SK-N-SH treated with all-trans-retinoic acid at 6 μM for 48 hours (cell line): ENCODE measurements around the gene TXNDC11.

Source experiments
- ATAC-seq: fragments of 200-7000 bp; cut with Tn5 transposase; 3 replicates; pipeline ENCODE4 v1.9.1; 2020; ENCODE audit warnings: mild to moderate bottlenecking, moderate library complexity
- BACH2 ChIP-seq: fragments of 250-450 bp; sonication (Bioruptor Pico); IDR thresholded peaks from 2 replicates; pipeline ENCODE4 v1.9.0; 2021; ENCODE audit warnings: mild to moderate bottlenecking, borderline replicate concordance
- CREB5 ChIP-seq: fragments of 250-450 bp; sonication (Bioruptor Pico); IDR thresholded peaks from 2 replicates; pipeline ENCODE4 v1.5.1; 2020; ENCODE audit warnings: low read depth, mild to moderate bottlenecking, moderate library complexity
- CSDC2 ChIP-seq: fragments of 250-450 bp; sonication (Bioruptor Pico); IDR thresholded peaks from 2 replicates; pipeline ENCODE4 v1.5.0; 2020; ENCODE audit warnings: mild to moderate bottlenecking, moderate library complexity
- CSRNP3 ChIP-seq: fragments of 250-450 bp; sonication (Bioruptor Pico); IDR thresholded peaks from 2 replicates; pipeline ENCODE4 v1.5.1; 2021; ENCODE audit warnings: mild to moderate bottlenecking, moderate library complexity
- ISL1 ChIP-seq: fragments of 250-450 bp; sonication (Bioruptor Pico); IDR thresholded peaks from 2 replicates; pipeline ENCODE4 v2.1.2; 2022; ENCODE audit warnings: mild to moderate bottlenecking, moderate library complexity
- OSR1 ChIP-seq: fragments of 250-450 bp; sonication (Bioruptor Pico); IDR thresholded peaks from 2 replicates; pipeline ENCODE4 v1.8.0; 2022; ENCODE audit warnings: moderate library complexity, mild to moderate bottlenecking, inconsistent platforms
- PATZ1 ChIP-seq: fragments of 250-450 bp; sonication (Bioruptor Pico); IDR thresholded peaks from 2 replicates; pipeline ENCODE4 v1.8.0; 2020; ENCODE audit warnings: mild to moderate bottlenecking, moderate library complexity, borderline replicate concordance
- POU6F1 ChIP-seq: fragments of 250-450 bp; sonication (Bioruptor Pico); IDR thresholded peaks from 2 replicates; pipeline ENCODE4 v1.8.0; 2021; ENCODE audit warnings: low read depth, mild to moderate bottlenecking, moderate library complexity, borderline replicate concordance
- PPARA ChIP-seq: fragments of 250-450 bp; sonication (Bioruptor Pico); IDR thresholded peaks from 2 replicates; pipeline ENCODE4 v1.5.0; 2020; ENCODE audit warnings: mild to moderate bottlenecking, borderline replicate concordance
- RARB ChIP-seq: fragments of 250-450 bp; sonication (Bioruptor Pico); IDR thresholded peaks from 2 replicates; pipeline ENCODE4 v1.8.0; 2021; ENCODE audit warnings: mild to moderate bottlenecking, moderate library complexity
- TOX ChIP-seq: fragments of 250-450 bp; sonication (Bioruptor Pico); IDR thresholded peaks from 2 replicates; pipeline ENCODE4 v1.8.0; 2021; ENCODE audit warnings: mild to moderate bottlenecking, moderate library complexity, borderline replicate concordance
- TSHZ2 ChIP-seq: fragments of 250-450 bp; sonication (Bioruptor Pico); IDR thresholded peaks from 2 replicates; pipeline ENCODE4 v1.5.0; 2020; ENCODE audit warnings: mild to moderate bottlenecking, moderate library complexity
- ZFP3 ChIP-seq: fragments of 250-450 bp; sonication (Bioruptor Pico); IDR thresholded peaks from 2 replicates; pipeline ENCODE4 v1.5.0; 2020; ENCODE audit warnings: mild to moderate bottlenecking, moderate library complexity
- ZFP30 ChIP-seq: fragments of 450-650 bp; formaldehyde crosslinking; IDR thresholded peaks from 2 replicates; pipeline ENCODE4 v1.5.0; 2022; ENCODE audit warnings: mild to moderate bottlenecking, moderate library complexity
- ZNF565 ChIP-seq: fragments of 450-650 bp; formaldehyde crosslinking; conservative IDR thresholded peaks from 2 replicates; pipeline ENCODE4 v1.5.0; 2020; ENCODE audit warnings: low read depth, mild to moderate bottlenecking, moderate library complexity
- ZNF70 ChIP-seq: fragments of 450-650 bp; formaldehyde crosslinking; IDR thresholded peaks from 2 replicates; pipeline ENCODE4 v1.5.0; 2020; ENCODE audit warnings: mild to moderate bottlenecking, moderate library complexity
- ZNF8 ChIP-seq: fragments of 450-650 bp; formaldehyde crosslinking; IDR thresholded peaks from 2 replicates; pipeline ENCODE4 v1.5.0; 2020; ENCODE audit warnings: mild to moderate bottlenecking, moderate library complexity

Gene TXNDC11

DNA sequence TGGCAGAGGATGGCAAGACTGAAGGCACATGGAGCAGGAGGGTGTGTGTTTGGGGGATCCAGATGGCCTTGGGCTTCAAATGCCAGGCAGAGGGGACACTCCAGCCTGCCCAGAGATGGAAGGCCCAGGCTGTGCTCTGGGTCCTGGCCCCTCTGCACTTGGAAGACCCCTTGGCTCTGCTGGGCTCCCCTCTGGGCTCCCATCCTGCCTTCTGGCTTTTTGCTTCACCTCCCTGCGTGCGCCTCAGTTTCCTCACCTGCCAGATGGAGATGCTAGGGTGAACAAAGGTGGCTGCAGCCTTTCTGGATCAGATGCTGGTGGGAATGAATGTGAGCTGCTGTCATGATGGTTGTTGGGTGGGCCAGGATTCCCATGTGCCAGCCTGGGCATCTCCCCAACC lies 71.4 kb downstream of the TXNDC11 start (continued):
- TF ChIP-seq POU6F1 (CRISPR knock-in tag) (no peak), PPARA (CRISPR knock-in tag) (no peak), CSRNP3 (no peak)

- no peak for TF ChIP-seq TSHZ2
- TF ChIP-seq CSDC2 (CRISPR knock-in tag), result no peak
- TF ChIP-seq ISL1 (CRISPR knock-in tag), result no peak
- TF ChIP-seq ZNF70 (CRISPR knock-in tag), result no peak
- TF ChIP-seq ZFP3, result no peak
- no peak for TF ChIP-seq ZNF565 (CRISPR knock-in tag)
- TF ChIP-seq ZFP30 (CRISPR knock-in tag), result no peak
- TF ChIP-seq CREB5, result no peak
- no peak for TF ChIP-seq PATZ1
- no peak for ATAC-seq
Observed at GRCh38 chr16:11670171-11671131, 72.2 kb downstream of the TXNDC11 start.

DNA sequence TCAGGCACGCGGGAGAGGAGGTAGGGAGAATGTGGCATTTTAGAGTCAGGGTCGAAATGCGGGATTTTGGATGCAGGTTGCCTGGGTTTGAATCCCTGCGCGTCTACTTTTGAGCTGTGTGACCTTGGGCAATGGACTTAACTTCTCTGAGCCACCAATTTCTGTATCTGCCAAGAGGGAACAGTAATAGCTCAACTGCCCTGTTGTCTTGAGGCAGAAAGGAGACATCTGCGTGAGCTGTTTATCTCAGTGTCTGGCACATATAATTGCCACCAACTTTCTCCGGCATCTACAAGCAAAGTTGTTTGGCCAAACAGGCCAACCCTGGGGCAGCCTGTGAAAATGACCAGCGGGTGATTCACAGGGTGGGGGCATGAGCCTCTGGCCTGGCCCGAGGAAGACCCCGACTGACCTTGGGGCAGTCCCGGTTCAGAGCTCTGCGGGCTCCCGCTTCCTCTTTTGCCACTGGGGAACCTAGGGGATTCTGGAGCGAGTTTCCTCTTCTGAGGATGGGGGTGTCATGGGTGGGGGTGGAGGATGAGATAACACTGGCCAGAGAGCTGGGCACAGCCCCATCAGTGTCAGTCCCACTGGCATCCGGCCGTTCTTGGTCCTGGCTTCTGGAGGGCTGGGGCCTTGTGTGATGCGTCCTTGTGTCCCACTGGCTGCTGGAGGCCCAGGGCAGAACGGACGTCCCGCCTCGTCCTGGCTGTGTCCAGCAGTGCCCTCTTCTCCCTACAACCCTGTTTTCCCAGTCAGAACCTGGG lies 73.1 kb downstream of the TXNDC11 start:
- TF ChIP-seq OSR1 (CRISPR knock-in tag) (no peak), ZNF70 (CRISPR knock-in tag) (peak; percentile 68)
- ATAC-seq, result no peak

GRCh38 chr16:11668623-11669379 lies 73.9 kb downstream of the TXNDC11 start:
- ATAC-seq, result no peak
- TF ChIP-seq TOX (CRISPR knock-in tag), result no peak
- TF ChIP-seq ISL1 (CRISPR knock-in tag), result no peak
- TF ChIP-seq ZNF8 (CRISPR knock-in tag), result no peak
- no peak for TF ChIP-seq ZFP3
- no peak for TF ChIP-seq RARB (CRISPR knock-in tag)
- TF ChIP-seq BACH2 (CRISPR knock-in tag), result no peak
